HFFc6 (cell line): ENCODE data around the gene KRT33B. TPM values are rescaled to one million over a fixed set of nuclear protein-coding genes. Genes with fewer than 3 reads are reported as not detected.

Experiments
- DNase-seq: peaks from one replicate; pipeline ENCODE4 v3.0.0-alpha.2; 2018
- H3K27ac Mint-ChIP-seq: 2 replicates; pipeline ENCODE4 v1.8.0; 2020; ENCODE audit warnings: mild to moderate bottlenecking, mixed read lengths
- H3K27me3 Mint-ChIP-seq: 2 replicates; pipeline ENCODE4 v1.8.0; 2021; ENCODE audit warnings: mild to moderate bottlenecking, moderate library complexity, mixed read lengths; ENCODE audit not compliant: insufficient read depth
- H3K36me3 Mint-ChIP-seq: 2 replicates; pipeline ENCODE4 v1.8.0; 2021; ENCODE audit warnings: low read depth, mixed read lengths
- H3K4me1 Mint-ChIP-seq: 2 replicates; pipeline ENCODE4 v1.8.0; 2020; ENCODE audit warnings: low read depth, mixed read lengths
- H3K4me3 Mint-ChIP-seq: 2 replicates; pipeline ENCODE4 v1.8.0; 2020; ENCODE audit warnings: mild to moderate bottlenecking, moderate library complexity, mixed read lengths
- H3K9me3 Mint-ChIP-seq: 2 replicates; pipeline ENCODE4 v1.8.0; 2020; ENCODE audit warnings: mild to moderate bottlenecking, mixed read lengths
- CTCF ChIP-seq: fragments of 200-600 bp; sonication (generic); IDR thresholded peaks from 2 replicates; pipeline ENCODE4 v1.5.0; 2021; ENCODE audit warnings: antibody characterized with exemption, mild to moderate bottlenecking
- total RNA-seq, 6 experiments: library from RNA; stranded (reverse); fragmentation: NEBNext Ultra II Directional; extraction: Animal tissue kit (Norgen Biotek cat#: 25700); gene quantifications; 2 replicates in 1 of 6; 3 replicates in 5 of 6; pipeline ENCODE4 v1.2.3, GENCODE V29; 2021

The KRT33B gene
- total RNA-seq, 6 experiments from 2014 or later, result 0.75 to 2.5 (median 0.96) TPM

GRCh38 chr17:41318231-41318630 lies 51.4 kb downstream of the KRT33B start:
- H3K27me3 Mint-ChIP-seq, result no peaks in the 10 kb centered on the region; the same call in 1 of the 2 replicates
- peaks cover 19% of the 10 kb centered on the region for H3K9me3 Mint-ChIP-seq
- no peak overlapping the region for H3K27ac Mint-ChIP-seq
- TF ChIP-seq CTCF, result no peak
- DNase-seq, result no peak
- peaks cover 16% of the 10 kb centered on the region for H3K4me1 Mint-ChIP-seq
- H3K4me3 Mint-ChIP-seq, result no peak overlapping the region
- H3K36me3 Mint-ChIP-seq, result peaks cover 22% of the 10 kb centered on the region

GRCh38 chr17:41315814-41316445 lies 53.7 kb downstream of the KRT33B start:
- no peak for TF ChIP-seq CTCF
- no peak overlapping the region for H3K27ac Mint-ChIP-seq
- peaks cover 7% of the 10 kb centered on the region; the same call in 1 of the 2 replicates for H3K27me3 Mint-ChIP-seq
- peaks cover 19% of the 10 kb centered on the region for H3K9me3 Mint-ChIP-seq
- no peaks in the 10 kb centered on the region; the same call in 1 of the 2 replicates for H3K4me1 Mint-ChIP-seq
- H3K4me3 Mint-ChIP-seq, result no peak overlapping the region
- H3K36me3 Mint-ChIP-seq, result peaks cover 21% of the 10 kb centered on the region
- no peak for DNase-seq

- Mint-ChIP-seq H3K4me3 (no peak within 1 kb of the TSS), H3K9me3 (peaks cover 15% of the 10 kb centered on the region), H3K36me3 (peaks cover 14% of the 10 kb centered on the region), H3K4me1 (no peaks in the 10 kb centered on the region; the same call in 1 of the 2 replicates), H3K27me3 (peaks cover 7% of the 10 kb centered on the region; the same call in 1 of the 2 replicates), H3K27ac (no peak within 1 kb of the TSS)
- no peak for DNase-seq
- no peak for TF ChIP-seq CTCF
These were observed 54.3 kb downstream of the KRT33B start, which contains the start of gene KRTAP17-1 for GRCh38 chr17:41315204-41315794. TSS of gene KRTAP17-1 (minus strand) at chr17:41315710. CDS start at chr17:41315650, 60 bp downstream.

Other genes with a start within 250 kb of the KRT33B start
- gene KRTAP4-12, start 245.6 kb downstream of the KRT33B start, total RNA-seq, result 1 to 10 TPM; 6.1 to 8.4 (median 6.7) TPM
- gene KRTAP4-6, start 229.3 kb downstream of the KRT33B start, total RNA-seq, result not detected
- not detected for gene KRTAP4-5, start 220.0 kb downstream of the KRT33B start, total RNA-seq
- not detected for gene KRTAP4-4, start 209.1 kb downstream of the KRT33B start, total RNA-seq
- gene KRTAP4-3, start 201.6 kb downstream of the KRT33B start, total RNA-seq, result not detected
- not detected for gene KRTAP4-2, start 191.6 kb downstream of the KRT33B start, total RNA-seq
- not detected for gene KRTAP4-1, start 184.9 kb downstream of the KRT33B start, total RNA-seq
- gene KRTAP9-1, start 179.9 kb downstream of the KRT33B start, total RNA-seq, result not detected
- not detected for gene KRTAP9-2, start 143.2 kb downstream of the KRT33B start, total RNA-seq
- gene KRTAP9-3, start 137.4 kb downstream of the KRT33B start, total RNA-seq, result not detected
- not detected for gene KRTAP9-8, start 131.8 kb downstream of the KRT33B start, total RNA-seq
- gene KRTAP9-4, start 120.1 kb downstream of the KRT33B start, total RNA-seq, result not detected
- gene KRTAP9-9, start 114.4 kb downstream of the KRT33B start, total RNA-seq, result not detected
- gene KRTAP9-6, start 104.4 kb downstream of the KRT33B start, total RNA-seq, result not detected
- not detected for gene KRTAP9-7, start 94.1 kb downstream of the KRT33B start, total RNA-seq
- not detected for gene KRTAP29-1, start 67.0 kb downstream of the KRT33B start, total RNA-seq
- not detected for gene KRTAP16-1, start 60.5 kb downstream of the KRT33B start, total RNA-seq
- gene KRTAP17-1, start 54.1 kb downstream of the KRT33B start, total RNA-seq, result not detected
- gene KRT33A, start 19.0 kb downstream of the KRT33B start, total RNA-seq, result not detected
- 100 to 1,000 TPM in 2 of 6 experiments, 10 to 100 TPM in 4; 58.8 to 247 (median 71.3) TPM for gene KRT34, start 12.5 kb upstream of the KRT33B start, total RNA-seq
- gene KRT31, start 27.8 kb upstream of the KRT33B start, total RNA-seq, result under 1 TPM in 2 of 6 experiments, not detected in 4; 0.09 to 0.14 TPM
- gene KRT37, start 54.8 kb upstream of the KRT33B start, total RNA-seq, result not detected
- under 1 TPM; 0.25 to 0.62 (median 0.43) TPM for gene KRT38, start 71.2 kb upstream of the KRT33B start, total RNA-seq
- under 1 TPM in 2 of 6 experiments, not detected in 4; 0.14 TPM for gene KRT32, start 97.6 kb upstream of the KRT33B start, total RNA-seq
- not detected for gene KRT35, start 111.3 kb upstream of the KRT33B start, total RNA-seq
- gene KRT36, start 120.1 kb upstream of the KRT33B start, total RNA-seq, result not detected
- not detected for gene KRT13, start 135.8 kb upstream of the KRT33B start, total RNA-seq
- 1 to 10 TPM; 5.0 to 8.6 (median 6.9) TPM for gene KRT15, start 149.1 kb upstream of the KRT33B start, total RNA-seq
- gene KRT19, start 158.5 kb upstream of the KRT33B start, total RNA-seq, result 100 to 1,000 TPM in 2 of 6 experiments, 10 to 100 TPM in 4; 45.7 to 244 (median 50.6) TPM
- gene KRT9, start 202.2 kb upstream of the KRT33B start, total RNA-seq, result not detected
- 1 to 10 TPM in 4 of 6 experiments, under 1 TPM in 2; 0.14 to 2.0 (median 1.5) TPM for gene KRT14, start 217.1 kb upstream of the KRT33B start, total RNA-seq
- under 1 TPM in 4 of 6 experiments, not detected in 2; 0.11 to 0.47 (median 0.17) TPM for gene KRT16, start 243.0 kb upstream of the KRT33B start, total RNA-seq